ENCODE results near the gene BCAN.
A peak's percentile ranks its signal among the peaks of the same experiment; 100 is the strongest.

The BCAN gene

GRCh38 chr1:156658496-156658895 lies 16.6 kb downstream of the BCAN start:
- Mint-ChIP-seq H3K9me3 (no peaks in the 10 kb centered on the region), H3K27me3 (ENCODE audit: low read depth) (peaks cover 45% of the 10 kb centered on the region), H3K27ac (no peak overlapping the region), H3K4me3 (no peak overlapping the region), H3K36me3 (ENCODE audit: low read depth) (peaks cover 1% of the 10 kb centered on the region), H3K4me1 (ENCODE audit: low read depth) (peaks cover 40% of the 10 kb centered on the region)

GRCh38 chr1:156658945-156659574 lies 17.1 kb downstream of the BCAN start:
- Mint-ChIP-seq H3K4me3 (peak overlapping the region; percentile 88), H3K36me3 (ENCODE audit: low read depth) (peaks cover 1% of the 10 kb centered on the region), H3K27me3 (ENCODE audit: low read depth) (peaks cover 39% of the 10 kb centered on the region), H3K4me1 (ENCODE audit: low read depth) (peaks cover 40% of the 10 kb centered on the region), H3K9me3 (no peaks in the 10 kb centered on the region), H3K27ac (peak overlapping the region; percentile 58)

- H3K4me1 Mint-ChIP-seq (ENCODE audit: low read depth) = peaks cover 40% of the 10 kb centered on the region
- H3K27me3 Mint-ChIP-seq (ENCODE audit: low read depth) = peaks cover 34% of the 10 kb centered on the region
- no peaks in the 10 kb centered on the region for H3K9me3 Mint-ChIP-seq
- H3K36me3 Mint-ChIP-seq (ENCODE audit: low read depth) = peaks cover 1% of the 10 kb centered on the region
- H3K4me3 Mint-ChIP-seq = peak overlapping the region; percentile 88
- peak overlapping the region; percentile 58 for H3K27ac Mint-ChIP-seq
These were observed 17.7 kb downstream of the BCAN start for GRCh38 chr1:156659661-156659987.

- H3K4me3 Mint-ChIP-seq = peak overlapping the region; percentile 88
- H3K27ac Mint-ChIP-seq = peak overlapping the region; percentile 93
- peaks cover 1% of the 10 kb centered on the region for H3K36me3 Mint-ChIP-seq (ENCODE audit: low read depth)
- peaks cover 40% of the 10 kb centered on the region for H3K4me1 Mint-ChIP-seq (ENCODE audit: low read depth)
- H3K27me3 Mint-ChIP-seq (ENCODE audit: low read depth) = peaks cover 29% of the 10 kb centered on the region
- H3K9me3 Mint-ChIP-seq = no peaks in the 10 kb centered on the region
These were observed 18.3 kb downstream of the BCAN start for GRCh38 chr1:156659988-156660751.

- peaks cover 40% of the 10 kb centered on the region for H3K4me1 Mint-ChIP-seq (ENCODE audit: low read depth)
- peak overlapping the region; percentile 93 for H3K27ac Mint-ChIP-seq
- H3K36me3 Mint-ChIP-seq (ENCODE audit: low read depth) = peaks cover 1% of the 10 kb centered on the region
- peaks cover 29% of the 10 kb centered on the region for H3K27me3 Mint-ChIP-seq (ENCODE audit: low read depth)
- no peaks in the 10 kb centered on the region for H3K9me3 Mint-ChIP-seq
- H3K4me3 Mint-ChIP-seq = peak overlapping the region; percentile 88
These were observed 18.8 kb downstream of the BCAN start for GRCh38 chr1:156660752-156661112.

GRCh38 chr1:156662005-156662799 lies 20.3 kb downstream of the BCAN start:
- no peaks in the 10 kb centered on the region for H3K9me3 Mint-ChIP-seq
- peaks cover 21% of the 10 kb centered on the region for H3K27me3 Mint-ChIP-seq (ENCODE audit: low read depth)
- H3K36me3 Mint-ChIP-seq (ENCODE audit: low read depth) = peaks cover 1% of the 10 kb centered on the region
- peak overlapping the region; percentile 17 for H3K27ac Mint-ChIP-seq
- H3K4me3 Mint-ChIP-seq = peak overlapping the region; percentile 17
- H3K4me1 Mint-ChIP-seq (ENCODE audit: low read depth) = peaks cover 38% of the 10 kb centered on the region

- H3K27me3 Mint-ChIP-seq (ENCODE audit: low read depth) = peaks cover 16% of the 10 kb centered on the region
- no peaks in the 10 kb centered on the region for H3K9me3 Mint-ChIP-seq
- H3K4me1 Mint-ChIP-seq (ENCODE audit: low read depth) = peaks cover 32% of the 10 kb centered on the region
- peaks cover 1% of the 10 kb centered on the region for H3K36me3 Mint-ChIP-seq (ENCODE audit: low read depth)
- H3K27ac Mint-ChIP-seq = peak overlapping the region; percentile 43
- no peak overlapping the region for H3K4me3 Mint-ChIP-seq
These were observed 20.8 kb downstream of the BCAN start for GRCh38 chr1:156662800-156663055.

- Mint-ChIP-seq H3K27ac (peak overlapping the region; percentile 43), H3K4me1 (ENCODE audit: low read depth) (peaks cover 28% of the 10 kb centered on the region), H3K27me3 (ENCODE audit: low read depth) (peaks cover 12% of the 10 kb centered on the region), H3K9me3 (no peaks in the 10 kb centered on the region), H3K4me3 (no peak overlapping the region), H3K36me3 (ENCODE audit: low read depth) (peaks cover 1% of the 10 kb centered on the region)
These were observed 21.3 kb downstream of the BCAN start for GRCh38 chr1:156663178-156663577.

- Mint-ChIP-seq H3K4me1 (ENCODE audit: low read depth) (peaks cover 28% of the 10 kb centered on the region), H3K4me3 (no peak overlapping the region), H3K9me3 (no peaks in the 10 kb centered on the region), H3K36me3 (ENCODE audit: low read depth) (peaks cover 1% of the 10 kb centered on the region), H3K27ac (no peak overlapping the region), H3K27me3 (ENCODE audit: low read depth) (peaks cover 14% of the 10 kb centered on the region)
These were observed 22.3 kb downstream of the BCAN start for GRCh38 chr1:156664046-156664766.

- Mint-ChIP-seq H3K27me3 (ENCODE audit: low read depth) (peaks cover 18% of the 10 kb centered on the region), H3K36me3 (ENCODE audit: low read depth) (peaks cover 1% of the 10 kb centered on the region), H3K9me3 (no peaks in the 10 kb centered on the region), H3K4me1 (ENCODE audit: low read depth) (peaks cover 21% of the 10 kb centered on the region), H3K27ac (no peak overlapping the region), H3K4me3 (no peak overlapping the region)
These were observed 23.0 kb downstream of the BCAN start for GRCh38 chr1:156664767-156665411.

- H3K9me3 Mint-ChIP-seq = no peaks in the 10 kb centered on the region
These were observed 23.6 kb downstream of the BCAN start for GRCh38 chr1:156665539-156665938.

GRCh38 chr1:156666862-156667609 lies 25.1 kb downstream of the BCAN start:
- H3K27ac Mint-ChIP-seq = no peak overlapping the region
- no peaks in the 10 kb centered on the region for H3K9me3 Mint-ChIP-seq
- peaks cover 4% of the 10 kb centered on the region for H3K4me1 Mint-ChIP-seq (ENCODE audit: low read depth)
- peaks cover 1% of the 10 kb centered on the region for H3K36me3 Mint-ChIP-seq (ENCODE audit: low read depth)
- peaks cover 30% of the 10 kb centered on the region for H3K27me3 Mint-ChIP-seq (ENCODE audit: low read depth)
- H3K4me3 Mint-ChIP-seq = no peak overlapping the region

More at GRCh38 chr1:156665539-156665938, 23.6 kb downstream of the BCAN start:
- Mint-ChIP-seq H3K4me1 (ENCODE audit: low read depth) (peaks cover 16% of the 10 kb centered on the region), H3K4me3 (no peak overlapping the region), H3K27me3 (ENCODE audit: low read depth) (peaks cover 18% of the 10 kb centered on the region), H3K36me3 (ENCODE audit: low read depth) (peaks cover 1% of the 10 kb centered on the region), H3K27ac (peak overlapping the region; percentile 31)

GRCh38 chr1:156667610-156667967 lies 25.7 kb downstream of the BCAN start:
- no peak overlapping the region for H3K4me3 Mint-ChIP-seq
- H3K27me3 Mint-ChIP-seq (ENCODE audit: low read depth) = peaks cover 35% of the 10 kb centered on the region
- H3K4me1 Mint-ChIP-seq (ENCODE audit: low read depth) = peaks cover 2% of the 10 kb centered on the region
- peaks cover 1% of the 10 kb centered on the region for H3K36me3 Mint-ChIP-seq (ENCODE audit: low read depth)
- H3K27ac Mint-ChIP-seq = no peak overlapping the region
- H3K9me3 Mint-ChIP-seq = no peaks in the 10 kb centered on the region
